OCI-LY7 (cell line): ENCODE data around the gene WDR44. TPM values are rescaled to one million over a fixed set of nuclear protein-coding genes. Genes with fewer than 3 reads are reported as not detected.

Experiments used
- BruUV-seq: library from RNA; stranded (reverse); fragments of 400-500 nt; replicated peaks from 2 replicates; lab custom pipeline; 2021; lab: Mats Ljungman, UMichigan
- CTCF ChIA-PET: fragments of 300-600 bp; sonication (Branson Sonifier 250); formaldehyde crosslinking; loops from one replicate; lab custom pipeline; 2022; ENCODE audit warnings: antibody characterized with exemption; ENCODE audit not compliant: unreplicated experiment; lab: Charles Lee
- POLR2A ChIA-PET: fragments of 300-600 bp; sonication (Branson Sonifier 250); formaldehyde crosslinking; loops from one replicate; lab custom pipeline; 2022; ENCODE audit warnings: antibody characterized with exemption; lab: Charles Lee
- DNase-seq: peaks from one replicate; pipeline ENCODE4 v3.0.0-alpha.2; 2015; ENCODE audit warnings: low spot score
- H2AFZ ChIP-seq: fragments of 200-600 bp; sonication (generic), shearing (Covaris generic); 2 replicates; pipeline ENCODE4 v1.6.1; 2014; ENCODE audit warnings: mild to moderate bottlenecking, antibody characterized with exemption, low read length, moderate library complexity
- H3K27ac ChIP-seq: fragments of 200-600 bp; sonication (generic); 2 replicates; pipeline ENCODE4 v1.5.1; 2014; ENCODE audit warnings: mixed run types, low read depth, mild to moderate bottlenecking, moderate library complexity, low read length, inconsistent platforms; ENCODE audit not compliant: poor library complexity, severe bottlenecking
- H3K36me3 ChIP-seq: fragments of 200-600 bp; sonication (generic); 2 replicates; pipeline ENCODE4 v1.6.1; 2014; ENCODE audit warnings: mild to moderate bottlenecking, antibody characterized with exemption, low read length, moderate library complexity, mixed read lengths; ENCODE audit not compliant: insufficient read depth
- H3K4me1 ChIP-seq: fragments of 200-600 bp; sonication (generic); 2 replicates; pipeline ENCODE4 v1.5.1; 2014; ENCODE audit warnings: mild to moderate bottlenecking, low read length; ENCODE audit not compliant: insufficient read depth, poor library complexity, severe bottlenecking
- H3K4me2 ChIP-seq: fragments of 200-600 bp; sonication (generic); 2 replicates; pipeline ENCODE4 v1.6.1; 2014; ENCODE audit warnings: mild to moderate bottlenecking, low read length
- H3K4me3 ChIP-seq: fragments of 200-600 bp; sonication (generic); 2 replicates; pipeline ENCODE4 v1.5.1; 2014; ENCODE audit warnings: mild to moderate bottlenecking, low read depth, low read length; ENCODE audit not compliant: poor library complexity, severe bottlenecking
- H3K79me2 ChIP-seq: fragments of 200-600 bp; sonication (generic); 2 replicates; pipeline ENCODE4 v1.6.1; 2016; ENCODE audit warnings: low read depth, mild to moderate bottlenecking, low read length, moderate library complexity, mixed read lengths; ENCODE audit not compliant: insufficient read depth
- H3K9me2 ChIP-seq: fragments of 200-600 bp; sonication (generic); 2 replicates; pipeline ENCODE4 v1.6.1; 2016; ENCODE audit warnings: mild to moderate bottlenecking, low read length, mixed read lengths; ENCODE audit not compliant: insufficient read depth
- H3K9me3 ChIP-seq: fragments of 200-600 bp; sonication (generic); 2 replicates; pipeline ENCODE4 v1.6.1; 2014; ENCODE audit warnings: mild to moderate bottlenecking, mixed run types, low read length, mixed read lengths
- H4K20me1 ChIP-seq: fragments of 200-600 bp; sonication (generic); 2 replicates; pipeline ENCODE4 v1.6.1; 2014; ENCODE audit warnings: mild to moderate bottlenecking, antibody characterized with exemption, low read length, moderate library complexity, mixed read lengths; ENCODE audit not compliant: insufficient read depth
- CTCF ChIP-seq: fragments of 200-600 bp; sonication (generic); conservative IDR thresholded peaks from 2 replicates; pipeline ENCODE4 v1.5.1; 2014; ENCODE audit warnings: mild to moderate bottlenecking, antibody characterized with exemption, low read length, moderate library complexity, mixed read lengths
- EZH2phosphoT487 ChIP-seq: fragments of 200-600 bp; sonication (generic); IDR thresholded peaks from 2 replicates; pipeline ENCODE4 v1.6.1; 2018; ENCODE audit warnings: low read depth, borderline replicate concordance, mild to moderate bottlenecking, mixed run types, antibody characterized with exemption, low read length, moderate library complexity, mixed read lengths
- intact Hi-C: fragments of 100-400 bp; cut with micrococcal nuclease; formaldehyde crosslinking; loops from one replicate; pipeline ENCODE4 v1.10.0; 2022; ENCODE audit not compliant: unreplicated experiment
- total RNA-seq, 2 experiments: library from RNA; depleted of rRNA in 1 of 2; stranded (reverse); fragments of >200 nt in 1 of 2; shearing (Covaris generic) in 1 of 2; gene quantifications; 2 replicates each; pipeline ENCODE4 v1.2.3, GENCODE V29; 2014 to 2022

Gene WDR44
- total RNA-seq, 2 experiments from 2014 or later: 9.3 to 9.9 TPM

GRCh38 chrX:118493653-118494297 lies 147.9 kb downstream of the WDR44 start:
- TF ChIP-seq EZH2phosphoT487 (no peak), CTCF (no peak)
- POLR2A ChIA-PET: interaction anchor here (1.3 kb wide), 1 partner anchor 26 kb away, joined by 3 read pairs; no protein-coding TSS in a partner anchor

GRCh38 chrX:118495061-118495921 lies 149.4 kb downstream of the WDR44 start, which contains the start of gene DOCK11:
Gene DOCK11, plus strand, starts transcription at chrX:118495815. Its CDS starts 157 bp downstream, at chrX:118495972.
- Histone ChIP-seq H3K9me2 (no peaks in the 10 kb centered on the region), H3K79me2 (peaks cover 35% of the 10 kb centered on the region), H3K4me2 (peak within 1 kb of the TSS; percentile 94), H3K36me3 (no peaks in the 10 kb centered on the region), H2AFZ (peak within 1 kb of the TSS; percentile 86), H3K27ac (peak within 1 kb of the TSS; percentile 78), H4K20me1 (no peaks in the 10 kb centered on the region), H3K4me3 (peak within 1 kb of the TSS; percentile 91), H3K9me3 (no peaks in the 10 kb centered on the region), H3K4me1 (peaks cover 21% of the 10 kb centered on the region)
- POLR2A ChIA-PET: interaction anchor here (0.6 to 3.2 kb wide), 10 partner anchors 13 to 163 kb away, joined by 3 to 15 read pairs (median 4); no protein-coding TSS in a partner anchor
- peak; percentile 90 for DNase-seq
- intact Hi-C loops: loop anchor here (2.0 to 5.0 kb wide), 2 partner anchors 107 to 148 kb away; partner anchors contain the start of gene WDR44
- no TSS peak for BruUV-seq
- TF ChIP-seq EZH2phosphoT487 (no peak), CTCF (no peak)
- CTCF ChIA-PET: interaction anchor here (0.6 to 0.9 kb wide), 3 partner anchors 15 to 106 kb away, joined by 3 to 4 read pairs (median 3); no protein-coding TSS in a partner anchor

More at GRCh38 chrX:118493653-118494297, 147.9 kb downstream of the WDR44 start:
- intact Hi-C loops: loop anchor here (2.0 kb wide), 1 partner anchor 147 kb away; the partner anchor contains the start of gene WDR44
- Histone ChIP-seq H3K9me3 (no peaks in the 10 kb centered on the region), H3K4me3 (no peak overlapping the region), H3K27ac (no peak overlapping the region), H3K4me2 (no peak overlapping the region), H3K79me2 (peaks cover 23% of the 10 kb centered on the region), H4K20me1 (no peaks in the 10 kb centered on the region), H3K9me2 (no peaks in the 10 kb centered on the region), H2AFZ (no peak overlapping the region), H3K36me3 (no peaks in the 10 kb centered on the region), H3K4me1 (peaks cover 21% of the 10 kb centered on the region)
- no TSS peak for BruUV-seq
- CTCF ChIA-PET: no interaction called here
- no peak for DNase-seq
